CD4-positive, CD25-positive, alpha-beta regulatory T cell (primary cell): ENCODE data around the gene SLC9A1. TPM values are rescaled to one million over a fixed set of nuclear protein-coding genes. Genes with fewer than 3 reads are reported as not detected.

Source experiments
- ATAC-seq, 2 donors: fragments of 150-1000 bp; cut with Tn5 transposase; one replicate each; pipeline ENCODE4 v1.10.0; 2021; ENCODE audit warnings: low read depth in 2 of 2, moderate number of reproducible peaks in 2 of 2, moderate library complexity in 1 of 2
- DNase-seq, 3 donors: peaks; one replicate each; pipeline versions ENCODE4 v3.0.0 to v3.0.0-alpha.2; 2012 to 2022; ENCODE audit warnings: mixed read lengths in 1 of 3
- H3K27ac ChIP-seq: one replicate; pipeline ENCODE4 v1.7.0; 2013; ENCODE audit warnings: mild to moderate bottlenecking, low read length; ENCODE audit not compliant: insufficient read depth, poor library complexity, severe bottlenecking
- H3K27me3 ChIP-seq: one replicate; pipeline ENCODE4 v1.7.0; 2013; ENCODE audit warnings: low read length; ENCODE audit not compliant: control insufficient read depth, insufficient read depth
- H3K36me3 ChIP-seq: one replicate; pipeline ENCODE4 v1.7.0; 2013; ENCODE audit warnings: mild to moderate bottlenecking, low read length, moderate library complexity; ENCODE audit not compliant: control insufficient read depth, insufficient read depth
- H3K4me1 ChIP-seq: 2 replicates; pipeline ENCODE4 v1.7.0; 2013; ENCODE audit warnings: mild to moderate bottlenecking, low read length; ENCODE audit not compliant: insufficient read depth, control insufficient read depth, poor library complexity, severe bottlenecking
- H3K4me3 ChIP-seq: one replicate; pipeline ENCODE4 v1.7.0; 2013; ENCODE audit warnings: low read depth, mild to moderate bottlenecking, low read length, moderate library complexity
- H3K9me3 ChIP-seq, 2 experiments: 1 replicate in 1 of 2; 2 replicates in 1 of 2; pipeline ENCODE4 v1.7.0; 2013; ENCODE audit warnings: low read length in 2 of 2, mild to moderate bottlenecking in 1 of 2, moderate library complexity in 1 of 2; ENCODE audit not compliant: control insufficient read depth in 2 of 2
- H3K27ac Mint-ChIP-seq, 3 donors: one replicate each; pipeline ENCODE4 v1.8.0; 2020 to 2022; ENCODE audit warnings: mild to moderate bottlenecking in 3 of 3, mixed read lengths in 3 of 3, moderate library complexity in 2 of 3
- H3K27me3 Mint-ChIP-seq: one replicate; pipeline ENCODE4 v1.8.0; 2022; ENCODE audit warnings: mild to moderate bottlenecking, mixed read lengths
- H3K36me3 Mint-ChIP-seq: one replicate; pipeline ENCODE4 v1.8.0; 2020; ENCODE audit warnings: mixed read lengths
- H3K4me1 Mint-ChIP-seq, 4 donors: one replicate each; pipeline ENCODE4 v1.8.0; 2020 to 2022; ENCODE audit warnings: mixed read lengths in 4 of 4, mild to moderate bottlenecking in 1 of 4
- H3K4me3 Mint-ChIP-seq, 4 donors: one replicate each; pipeline ENCODE4 v1.8.0; 2020 to 2022; ENCODE audit warnings: mild to moderate bottlenecking in 4 of 4, mixed read lengths in 4 of 4, moderate library complexity in 3 of 4
- H3K9me3 Mint-ChIP-seq, 7 donors: one replicate each; pipeline ENCODE4 v1.8.0; 2020 to 2022; ENCODE audit warnings: mixed read lengths in 7 of 7, mild to moderate bottlenecking in 3 of 7, moderate library complexity in 2 of 7
- polyA plus RNA-seq, 4 donors: library from polyadenylated mRNA; unstranded; fragments of 300-500 nt; fragmentation: Illumina TruSeq; gene quantifications; one replicate each; pipeline ENCODE4 v1.2.3, GENCODE V29; 2021
- total RNA-seq: library from RNA; stranded (reverse); gene quantifications from one replicate; pipeline ENCODE4 v1.2.3, GENCODE V29; 2022

SLC9A1 gene
- total and polyA plus RNA-seq, 5 donors from 2014 or later, result 5.4 to 32.3 (median 8.3) TPM

GRCh38 chr1:27102707-27103468, 52.0 kb downstream of the SLC9A1 start:
- H3K4me1 Mint-ChIP-seq, result peaks cover 0 to 3% (median 0%) of the 10 kb centered on the region in 4 donors
- no peak overlapping the region for H3K27ac ChIP-seq

GRCh38 chr1:27102134-27102706, 52.7 kb downstream of the SLC9A1 start:
- Mint-ChIP-seq H3K4me3 (no peak overlapping the region), H3K27me3 (no peaks in the 10 kb centered on the region), H3K27ac (peak overlapping the region in 1 of 3 donors; percentile 79), H3K4me1 (peaks cover 0 to 6% (median 1%) of the 10 kb centered on the region in 4 donors), H3K36me3 (peaks cover 5% of the 10 kb centered on the region), H3K9me3 (no peaks in the 10 kb centered on the region)
- Histone ChIP-seq H3K9me3 (no peaks in the 10 kb centered on the region), H3K27ac (no peak overlapping the region), H3K36me3 (peaks cover 15% of the 10 kb centered on the region), H3K4me3 (no peak overlapping the region), H3K4me1 (no peaks in the 10 kb centered on the region), H3K27me3 (no peaks in the 10 kb centered on the region)
- no peak for ATAC-seq
- no peak for DNase-seq

More at GRCh38 chr1:27102707-27103468, 52.0 kb downstream of the SLC9A1 start:
- Histone ChIP-seq H3K4me1 (no peaks in the 10 kb centered on the region), H3K4me3 (no peak overlapping the region), H3K36me3 (peaks cover 15% of the 10 kb centered on the region), H3K9me3 (no peaks in the 10 kb centered on the region), H3K27me3 (no peaks in the 10 kb centered on the region)
- no peaks in the 10 kb centered on the region for H3K27me3 Mint-ChIP-seq
- no peaks in the 10 kb centered on the region for H3K9me3 Mint-ChIP-seq
- peak overlapping the region in 2 of 3 donors; percentile 26 to 79 for H3K27ac Mint-ChIP-seq
- DNase-seq (peak; percentile 61 to 75 (median 67)), ATAC-seq (peak; percentile 68 to 71)
- peak overlapping the region in 1 of 4 donors; percentile 71 for H3K4me3 Mint-ChIP-seq
- H3K36me3 Mint-ChIP-seq, result peaks cover 5% of the 10 kb centered on the region

GRCh38 chr1:27101696-27102095, 53.2 kb downstream of the SLC9A1 start:
- H3K4me3 ChIP-seq, result no peak overlapping the region
- no peak overlapping the region for H3K27ac Mint-ChIP-seq
- ATAC-seq, result no peak
- H3K36me3 Mint-ChIP-seq, result peaks cover 5% of the 10 kb centered on the region
- H3K4me1 ChIP-seq, result no peaks in the 10 kb centered on the region
- H3K9me3 Mint-ChIP-seq, result no peaks in the 10 kb centered on the region
- peaks cover 0 to 6% (median 1%) of the 10 kb centered on the region in 4 donors for H3K4me1 Mint-ChIP-seq
- DNase-seq, result no peak
- no peaks in the 10 kb centered on the region for H3K9me3 ChIP-seq
- no peak overlapping the region for H3K27ac ChIP-seq
- no peaks in the 10 kb centered on the region for H3K27me3 Mint-ChIP-seq
- H3K36me3 ChIP-seq, result peaks cover 15% of the 10 kb centered on the region
- H3K27me3 ChIP-seq, result no peaks in the 10 kb centered on the region
- H3K4me3 Mint-ChIP-seq, result no peak overlapping the region

GRCh38 chr1:27101054-27101491, 53.9 kb downstream of the SLC9A1 start:
- Mint-ChIP-seq H3K36me3 (peaks cover 5% of the 10 kb centered on the region), H3K27me3 (no peaks in the 10 kb centered on the region), H3K9me3 (no peaks in the 10 kb centered on the region), H3K27ac (no peak overlapping the region), H3K4me1 (peaks cover 0 to 6% (median 1%) of the 10 kb centered on the region in 4 donors), H3K4me3 (no peak overlapping the region)
- DNase-seq (no peak), ATAC-seq (no peak)
- Histone ChIP-seq H3K4me1 (no peaks in the 10 kb centered on the region), H3K27ac (no peak overlapping the region), H3K27me3 (no peaks in the 10 kb centered on the region), H3K36me3 (peaks cover 10% of the 10 kb centered on the region), H3K4me3 (no peak overlapping the region), H3K9me3 (no peaks in the 10 kb centered on the region)

- Mint-ChIP-seq H3K27me3 (no peaks in the 10 kb centered on the region), H3K9me3 (no peaks in the 10 kb centered on the region), H3K4me1 (peaks cover 0 to 6% (median 1%) of the 10 kb centered on the region in 4 donors), H3K36me3 (peaks cover 2% of the 10 kb centered on the region), H3K27ac (no peak overlapping the region), H3K4me3 (no peak overlapping the region)
- peaks cover 6% of the 10 kb centered on the region for H3K36me3 ChIP-seq
- H3K27ac ChIP-seq, result no peak overlapping the region
- H3K4me1 ChIP-seq, result no peaks in the 10 kb centered on the region
- H3K27me3 ChIP-seq, result no peaks in the 10 kb centered on the region
- no peak for DNase-seq
- no peaks in the 10 kb centered on the region for H3K9me3 ChIP-seq
- no peak overlapping the region for H3K4me3 ChIP-seq
- no peak for ATAC-seq
Measured at GRCh38 chr1:27100335-27101053, 54.4 kb downstream of the SLC9A1 start.

- H3K4me3 Mint-ChIP-seq, result no peak overlapping the region
- no peaks in the 10 kb centered on the region for H3K9me3 ChIP-seq
- H3K9me3 Mint-ChIP-seq, result no peaks in the 10 kb centered on the region
- ATAC-seq (peak; percentile 30 to 41), DNase-seq (no peak)
- no peaks in the 10 kb centered on the region for H3K36me3 Mint-ChIP-seq
- no peaks in the 10 kb centered on the region for H3K27me3 ChIP-seq
- no peaks in the 10 kb centered on the region for H3K4me1 ChIP-seq
- no peaks in the 10 kb centered on the region for H3K27me3 Mint-ChIP-seq
- H3K27ac Mint-ChIP-seq, result no peak overlapping the region
- H3K4me1 Mint-ChIP-seq, result peaks cover 0 to 6% (median 1%) of the 10 kb centered on the region in 4 donors
- H3K27ac ChIP-seq, result no peak overlapping the region
- peaks cover 4% of the 10 kb centered on the region for H3K36me3 ChIP-seq
- no peak overlapping the region for H3K4me3 ChIP-seq
Measured at GRCh38 chr1:27099587-27100334, 55.2 kb downstream of the SLC9A1 start.

- DNase-seq (no peak), ATAC-seq (no peak)
- Histone ChIP-seq H3K4me1 (no peaks in the 10 kb centered on the region), H3K36me3 (peaks cover 2% of the 10 kb centered on the region), H3K4me3 (no peak overlapping the region), H3K9me3 (no peaks in the 10 kb centered on the region), H3K27me3 (no peaks in the 10 kb centered on the region), H3K27ac (no peak overlapping the region)
- Mint-ChIP-seq H3K4me3 (no peak overlapping the region), H3K9me3 (no peaks in the 10 kb centered on the region), H3K27me3 (no peaks in the 10 kb centered on the region), H3K4me1 (peaks cover 0 to 6% (median 1%) of the 10 kb centered on the region in 4 donors), H3K27ac (no peak overlapping the region), H3K36me3 (no peaks in the 10 kb centered on the region)
Measured at GRCh38 chr1:27099135-27099586, 55.8 kb downstream of the SLC9A1 start.
